GM15510 (cell line): ENCODE data around the gene PTPRD.

Experiments used
- POLR2A ChIP-seq: IDR thresholded peaks from 3 replicates; pipeline ENCODE4 v1.6.1; 2011; ENCODE audit warnings: borderline replicate concordance; ENCODE audit not compliant: insufficient read length; ENCODE audit errors: extremely low read depth

PTPRD gene

GRCh38 chr9:8784838-8785237 is 1828.0 kb downstream of the PTPRD start:
- TF ChIP-seq POLR2A, result no peak

GRCh38 chr9:8783941-8784340 is 1828.9 kb downstream of the PTPRD start:
- no peak for TF ChIP-seq POLR2A

DNA sequence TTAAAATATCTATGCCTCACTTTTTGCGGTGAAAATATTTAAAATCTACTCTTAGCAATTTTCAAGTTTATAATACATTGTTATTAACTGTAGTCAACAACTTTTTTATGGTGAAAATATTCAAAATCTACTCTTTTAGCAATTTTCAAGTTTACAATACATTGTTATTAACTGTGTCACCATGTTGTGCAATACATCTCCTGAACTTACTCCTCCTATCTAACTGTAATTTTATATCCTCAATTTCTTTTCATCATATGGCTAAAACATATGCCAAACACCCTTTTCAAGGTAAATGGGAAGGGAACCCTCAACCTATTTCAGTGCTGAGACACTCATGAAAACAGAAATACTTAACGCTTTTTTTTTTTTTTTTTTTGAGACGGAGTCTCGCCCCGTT is 1830.6 kb downstream of the PTPRD start:
- TF ChIP-seq POLR2A, result no peak

- TF ChIP-seq POLR2A, result no peak
These were observed 1831.3 kb downstream of the PTPRD start for GRCh38 chr9:8781458-8781857.

- no peak for TF ChIP-seq POLR2A
These were observed 1832.4 kb downstream of the PTPRD start for GRCh38 chr9:8780386-8780785.

DNA sequence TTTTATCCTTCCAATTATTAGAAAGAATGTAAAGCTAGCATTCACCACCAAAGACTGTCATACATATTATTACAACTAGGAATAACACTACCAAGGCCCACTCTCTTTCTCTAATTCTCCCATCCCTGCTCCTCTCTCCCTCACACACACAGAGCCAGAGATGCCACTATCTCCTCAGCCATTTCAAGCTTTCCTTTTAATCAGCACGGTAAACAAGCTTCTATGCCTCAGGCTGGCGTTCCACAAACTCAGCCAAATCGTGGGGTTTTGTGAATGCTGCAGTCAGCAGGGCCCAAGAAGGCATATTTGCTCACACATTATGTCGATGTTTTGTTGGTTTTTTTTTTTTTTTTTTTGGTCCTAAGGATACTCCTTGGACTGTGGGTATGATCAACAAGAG is 1833.3 kb downstream of the PTPRD start:
- no peak for TF ChIP-seq POLR2A

- TF ChIP-seq POLR2A, result no peak
These were observed 1834.4 kb downstream of the PTPRD start for GRCh38 chr9:8778356-8778755.

DNA sequence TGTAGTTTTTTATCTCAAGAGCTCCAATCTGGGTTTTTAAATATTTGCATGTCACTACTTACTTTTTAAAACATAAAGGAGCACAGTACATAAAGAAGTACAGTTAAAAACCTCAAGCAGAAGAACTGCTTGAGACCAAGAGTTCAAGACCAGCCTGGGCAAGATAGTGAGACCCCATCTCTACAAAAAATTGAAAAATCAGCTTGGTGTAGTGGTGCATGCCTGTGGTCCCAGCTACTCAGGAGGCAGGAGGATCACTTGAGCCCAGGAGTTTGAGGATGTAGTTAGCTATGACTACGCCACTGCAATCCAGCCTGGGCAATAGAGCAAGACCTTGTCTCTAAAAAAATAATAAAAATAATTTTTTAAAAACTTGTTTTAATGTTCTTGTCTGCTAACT is 1840.5 kb downstream of the PTPRD start:
- no peak for TF ChIP-seq POLR2A

DNA sequence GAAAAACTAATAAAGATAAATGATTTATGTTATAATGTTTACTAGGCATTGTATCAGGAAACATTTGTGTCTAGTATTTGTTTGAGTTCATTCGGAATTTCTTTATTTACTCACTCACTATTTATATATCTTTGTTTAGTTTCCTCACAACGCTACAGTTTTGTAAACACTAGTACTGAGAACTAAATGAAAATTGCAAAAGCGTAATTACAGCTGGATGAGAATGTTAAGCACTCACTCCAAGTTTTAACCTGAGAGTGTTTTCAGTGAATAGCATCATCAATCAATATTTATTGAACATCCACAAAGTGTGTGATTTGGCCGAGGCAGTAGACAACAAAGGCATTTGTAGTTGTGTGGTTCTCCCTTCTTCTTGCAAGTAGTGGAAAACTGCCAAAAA is 1843.6 kb downstream of the PTPRD start:
- TF ChIP-seq POLR2A, result no peak

GRCh38 chr9:8766096-8766495 is 1846.7 kb downstream of the PTPRD start:
- no peak for TF ChIP-seq POLR2A

GRCh38 chr9:8764051-8764450 is 1848.8 kb downstream of the PTPRD start:
- no peak for TF ChIP-seq POLR2A

DNA sequence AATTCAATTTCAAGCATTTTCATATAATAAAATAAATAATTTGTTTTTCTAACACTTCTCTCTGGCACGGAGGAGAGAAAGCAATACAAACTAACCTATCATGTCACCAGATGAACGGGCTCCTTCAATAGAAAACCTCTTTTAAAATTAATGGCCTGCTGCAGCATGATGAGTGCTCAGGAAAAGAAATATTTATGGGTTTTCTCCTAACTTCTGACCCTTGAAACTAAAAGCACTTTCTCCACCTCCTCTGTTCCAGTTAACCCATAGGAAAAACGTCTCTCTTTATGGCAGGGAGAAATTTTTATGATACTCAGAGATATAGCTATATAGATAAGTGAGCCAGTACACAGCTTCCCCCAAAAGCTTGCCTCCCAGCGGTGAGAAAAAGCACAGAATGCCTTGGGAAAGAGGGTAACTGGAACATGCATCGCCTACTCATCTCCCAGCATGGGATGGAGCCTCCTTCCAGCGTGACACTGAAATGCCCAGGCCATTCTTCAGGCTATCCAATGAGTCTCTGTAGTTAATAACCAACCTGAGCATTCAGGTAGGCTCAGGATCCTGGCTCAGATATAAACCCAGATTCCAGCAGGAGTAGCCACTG is 1850.2 kb downstream of the PTPRD start:
- no peak for TF ChIP-seq POLR2A

GRCh38 chr9:8760000-8760767 is 1852.6 kb downstream of the PTPRD start:
- TF ChIP-seq POLR2A, result no peak

DNA sequence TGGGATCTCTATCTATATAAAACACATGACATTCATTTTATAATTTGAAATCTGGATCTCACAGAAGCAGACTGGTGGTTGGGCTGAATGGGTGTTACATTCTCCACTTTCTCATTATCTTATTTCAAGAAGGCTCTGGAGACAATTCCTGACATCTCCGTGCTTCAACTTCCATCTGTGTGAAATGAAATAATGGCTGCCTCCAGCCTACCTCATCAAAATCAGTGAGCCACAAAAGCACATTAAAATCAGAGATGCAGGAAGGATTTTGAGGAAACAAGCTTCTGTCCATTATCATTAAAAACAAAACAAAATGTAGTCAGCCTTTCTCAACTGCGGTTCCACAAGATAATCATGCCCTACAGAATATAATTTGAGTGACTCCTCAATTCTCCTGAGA is 1854.9 kb downstream of the PTPRD start:
- no peak for TF ChIP-seq POLR2A

- TF ChIP-seq POLR2A, result no peak
These were observed 1858.1 kb downstream of the PTPRD start for GRCh38 chr9:8754751-8755150.

DNA sequence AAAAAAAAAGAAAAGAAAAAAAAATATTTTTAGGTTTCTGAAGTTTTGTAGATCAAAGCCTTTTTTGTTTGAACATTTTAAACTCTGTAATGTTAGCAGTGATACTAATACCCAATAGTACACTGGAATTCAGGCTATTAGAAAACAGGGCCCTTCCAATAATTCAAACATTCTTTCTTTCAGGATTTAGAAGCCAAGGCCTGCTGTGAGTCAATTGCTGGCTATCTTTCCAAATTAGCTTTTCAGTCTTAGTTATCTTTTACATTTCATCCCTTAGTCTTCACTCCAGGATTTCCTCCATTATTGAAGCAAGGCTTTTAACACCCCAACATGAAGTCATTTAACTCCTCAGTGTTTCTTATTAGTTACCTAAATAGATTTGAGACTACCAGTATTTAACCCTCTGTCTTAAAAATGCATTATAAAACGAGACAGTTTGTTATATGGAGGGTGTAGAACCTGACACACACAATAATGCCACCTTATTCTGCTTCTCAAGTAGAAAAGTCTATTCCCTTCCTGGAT is 1861.3 kb downstream of the PTPRD start:
- TF ChIP-seq POLR2A, result no peak
